ENCODE measurements around the gene HSF5. TPM values are rescaled to one million over a fixed set of nuclear protein-coding genes. Genes with fewer than 3 reads are reported as not detected.

The HSF5 gene
- total RNA-seq, 1 experiment from 2014 or later = 0.07 TPM

DNA sequence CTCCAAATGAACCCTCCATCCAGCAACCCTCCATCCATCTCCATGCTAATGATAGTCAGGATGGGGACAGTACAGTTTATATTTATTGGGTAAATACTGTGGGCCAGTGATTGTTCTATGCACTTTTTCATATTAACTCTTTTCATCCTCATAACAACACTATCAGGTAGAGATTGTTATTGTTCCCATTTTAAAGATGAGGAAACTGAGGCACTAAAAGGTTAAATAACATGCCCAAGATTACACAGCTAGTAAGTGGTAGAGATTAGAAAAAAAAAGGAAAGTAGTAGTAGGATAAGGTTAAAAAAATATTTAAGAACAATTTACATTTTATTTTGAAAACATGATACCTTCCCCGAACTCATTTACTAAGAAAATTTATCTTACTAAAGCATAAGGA, 114.3 kb downstream of the HSF5 start:
- CTCF ChIA-PET = no interaction called here
- H3K4me3 Mint-ChIP-seq (ENCODE audit: low read depth, unreplicated experiment) = no peak overlapping the region
- intact Hi-C loops (cut with micrococcal nuclease; ENCODE audit: unreplicated experiment) = no loop called here
- peaks cover 5% of the 10 kb centered on the region for H3K36me3 Mint-ChIP-seq (ENCODE audit: insufficient read depth, unreplicated experiment)
- no TSS peak for BruUV-seq (replicated peaks)
- H3K4me1 Mint-ChIP-seq (ENCODE audit: low read depth, unreplicated experiment) = peaks cover 30% of the 10 kb centered on the region
- no peaks in the 10 kb centered on the region for H3K9me3 Mint-ChIP-seq (ENCODE audit: low read depth, unreplicated experiment)
- H3K27ac Mint-ChIP-seq (ENCODE audit: unreplicated experiment) = no peak overlapping the region
- TF ChIP-seq CTCF (IDR thresholded peaks at IDR 0.05; ENCODE audit: unreplicated experiment) = no peak
- no peak for DNase-seq
- no peaks in the 10 kb centered on the region for H3K27me3 Mint-ChIP-seq (ENCODE audit: unreplicated experiment)

DNA sequence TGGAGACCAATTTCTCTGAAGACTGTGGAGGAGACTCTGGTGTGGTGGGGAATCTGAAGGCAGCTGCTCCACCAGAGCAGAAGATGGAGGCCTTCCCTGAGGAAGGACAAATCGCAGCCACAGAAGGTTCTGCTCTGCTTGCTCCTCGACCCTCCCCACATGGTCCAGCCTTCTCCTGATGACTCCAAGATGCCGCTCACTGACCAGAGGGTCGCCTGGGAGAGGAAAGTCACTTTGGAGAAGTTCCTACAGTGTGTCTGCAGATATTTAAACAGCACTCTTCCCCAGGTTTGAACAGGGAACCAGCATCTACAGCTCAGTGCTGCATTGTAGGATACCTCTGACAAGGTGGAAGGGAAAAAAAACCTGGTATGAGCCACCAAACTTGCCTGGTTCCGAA, 115.2 kb downstream of the HSF5 start:
- intact Hi-C loops (cut with micrococcal nuclease; ENCODE audit: unreplicated experiment) = no loop called here
- CTCF ChIA-PET = no interaction called here
- Mint-ChIP-seq H3K36me3 (ENCODE audit: insufficient read depth, unreplicated experiment) (peaks cover 5% of the 10 kb centered on the region), H3K4me3 (ENCODE audit: low read depth, unreplicated experiment) (no peak overlapping the region), H3K27me3 (ENCODE audit: unreplicated experiment) (no peaks in the 10 kb centered on the region), H3K4me1 (ENCODE audit: low read depth, unreplicated experiment) (peaks cover 28% of the 10 kb centered on the region), H3K9me3 (ENCODE audit: low read depth, unreplicated experiment) (no peaks in the 10 kb centered on the region), H3K27ac (ENCODE audit: unreplicated experiment) (no peak overlapping the region)
- no peak for DNase-seq
- BruUV-seq (replicated peaks) = no TSS peak
- TF ChIP-seq CTCF (IDR thresholded peaks at IDR 0.05; ENCODE audit: unreplicated experiment) = no peak

DNA sequence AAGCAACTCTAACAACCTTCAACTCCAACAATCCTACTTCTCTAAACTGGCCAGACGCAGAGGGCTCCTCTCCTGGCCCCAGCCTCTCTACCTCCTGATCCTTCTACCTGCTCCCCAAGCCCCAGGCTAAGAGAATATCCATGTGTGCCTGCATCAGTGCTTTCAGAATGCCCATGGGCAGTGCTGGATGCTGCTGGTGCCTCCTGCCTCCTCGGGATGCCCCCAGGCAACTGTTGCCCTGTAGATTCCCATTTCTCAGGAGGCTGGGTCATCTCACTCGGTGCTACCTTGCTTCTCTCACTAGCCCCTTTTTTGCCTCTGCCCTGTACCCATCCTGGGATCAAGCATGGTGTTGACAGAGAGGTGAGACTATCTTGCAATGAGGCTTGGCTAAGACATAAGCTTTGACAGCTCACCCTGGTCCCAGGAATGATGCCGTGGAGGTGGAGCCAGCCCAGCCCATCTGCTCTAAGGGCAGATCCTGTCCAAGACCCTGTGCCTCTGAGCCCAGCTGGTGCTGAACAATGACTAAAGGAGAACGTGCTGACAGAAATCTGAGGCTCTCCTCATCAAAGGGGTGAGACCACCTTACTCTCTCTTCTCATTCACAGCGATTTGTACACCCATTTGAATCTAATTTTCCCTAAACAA, 116.8 kb downstream of the HSF5 start:
- H3K4me3 Mint-ChIP-seq (ENCODE audit: low read depth, unreplicated experiment) = no peak overlapping the region
- DNase-seq = no peak
- no TSS peak for BruUV-seq (replicated peaks)
- no peaks in the 10 kb centered on the region for H3K36me3 Mint-ChIP-seq (ENCODE audit: insufficient read depth, unreplicated experiment)
- no peak for TF ChIP-seq CTCF (IDR thresholded peaks at IDR 0.05; ENCODE audit: unreplicated experiment)
- H3K9me3 Mint-ChIP-seq (ENCODE audit: low read depth, unreplicated experiment) = no peaks in the 10 kb centered on the region
- H3K27ac Mint-ChIP-seq (ENCODE audit: unreplicated experiment) = no peak overlapping the region
- H3K4me1 Mint-ChIP-seq (ENCODE audit: low read depth, unreplicated experiment) = peaks cover 18% of the 10 kb centered on the region
- no peaks in the 10 kb centered on the region for H3K27me3 Mint-ChIP-seq (ENCODE audit: unreplicated experiment)
- intact Hi-C loops (cut with micrococcal nuclease; ENCODE audit: unreplicated experiment) = no loop called here
- CTCF ChIA-PET = no interaction called here

GRCh38 chr17:58370716-58371115, 117.5 kb downstream of the HSF5 start:
- H3K27me3 Mint-ChIP-seq (ENCODE audit: unreplicated experiment) = no peaks in the 10 kb centered on the region
- CTCF ChIA-PET = no interaction called here
- BruUV-seq (replicated peaks) = no TSS peak
- H3K4me1 Mint-ChIP-seq (ENCODE audit: low read depth, unreplicated experiment) = peaks cover 16% of the 10 kb centered on the region
- DNase-seq = no peak
- intact Hi-C loops (cut with micrococcal nuclease; ENCODE audit: unreplicated experiment) = no loop called here
- H3K9me3 Mint-ChIP-seq (ENCODE audit: low read depth, unreplicated experiment) = no peaks in the 10 kb centered on the region
- TF ChIP-seq CTCF (IDR thresholded peaks at IDR 0.05; ENCODE audit: unreplicated experiment) = no peak
- H3K36me3 Mint-ChIP-seq (ENCODE audit: insufficient read depth, unreplicated experiment) = no peaks in the 10 kb centered on the region
- H3K27ac Mint-ChIP-seq (ENCODE audit: unreplicated experiment) = no peak overlapping the region
- no peak overlapping the region for H3K4me3 Mint-ChIP-seq (ENCODE audit: low read depth, unreplicated experiment)

All from Calu3 (cell line).